HG03066 (cell line): Measurements from ENCODE around the gene BPIFB6.

ENCODE experiments used
- ATAC-seq: cut with Tn5 transposase; IDR thresholded peaks from one replicate; pipeline ENCODE4 v1.9.1; 2021; ENCODE audit warnings: low read depth; ENCODE audit not compliant: unreplicated experiment

Gene BPIFB6

DNA sequence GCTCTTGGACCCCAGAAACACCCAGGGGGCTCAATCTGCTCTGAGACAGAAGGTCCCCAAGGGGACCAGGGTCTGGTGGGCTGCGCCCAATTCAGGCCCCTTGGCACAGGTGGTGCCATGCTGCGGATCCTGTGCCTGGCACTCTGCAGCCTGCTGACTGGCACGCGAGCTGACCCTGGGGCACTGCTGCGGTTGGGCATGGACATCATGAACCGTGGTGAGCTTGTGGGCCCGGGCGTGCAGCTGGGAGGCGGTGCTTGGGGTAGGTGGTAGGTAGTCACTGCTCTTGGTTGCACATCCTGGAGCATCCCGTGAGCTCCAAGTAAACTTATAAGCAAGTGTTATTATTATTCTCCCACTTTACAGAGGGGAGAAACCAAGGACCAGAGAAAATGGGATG is at the start of gene BPIFB6:
TSS of gene BPIFB6 (plus strand) at position 118 of the 400 bp plus-strand sequence. CDS start at position 118, 0 bp downstream.
- no peak for ATAC-seq

DNA sequence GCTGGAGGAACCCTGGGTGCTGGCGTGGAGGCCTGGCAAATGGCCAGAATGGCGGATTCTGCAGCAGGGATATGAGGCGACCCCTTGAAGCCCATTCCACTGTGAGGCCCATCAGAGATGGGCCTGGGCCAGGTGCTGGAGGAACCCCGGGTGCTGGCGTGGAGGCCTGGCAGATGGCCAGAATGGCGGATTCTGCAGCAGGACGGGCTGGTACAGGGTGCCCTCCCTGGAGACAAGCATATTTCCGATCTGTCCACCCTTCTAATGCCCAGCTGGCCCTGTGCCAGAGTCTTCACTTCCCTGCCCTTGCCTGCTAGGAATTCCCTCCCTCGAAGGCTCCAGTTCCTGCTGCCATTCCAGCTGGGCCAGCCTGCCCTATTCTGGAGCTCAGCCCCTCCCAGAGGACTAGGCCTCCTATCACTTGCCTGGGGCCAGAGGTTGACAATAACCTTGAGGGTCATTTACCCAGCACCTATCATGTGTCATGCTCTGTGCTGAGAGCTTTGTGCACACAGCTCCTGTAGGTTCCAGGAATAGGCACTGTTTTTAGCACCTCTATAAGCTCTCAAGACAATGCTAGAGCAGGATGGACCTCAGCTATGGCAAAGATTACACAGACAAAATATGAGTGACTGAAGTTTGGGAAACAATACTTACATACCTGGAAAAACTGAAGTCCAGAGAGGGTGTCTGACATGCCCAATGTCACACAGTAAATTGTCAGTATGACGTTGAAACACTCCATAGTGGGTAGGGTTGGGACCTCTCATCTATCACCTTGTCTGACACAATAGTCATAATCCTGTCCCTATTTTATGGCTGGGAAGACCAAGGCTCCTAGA is 48.6 kb upstream of the BPIFB6 start:
- ATAC-seq: no peak

DNA sequence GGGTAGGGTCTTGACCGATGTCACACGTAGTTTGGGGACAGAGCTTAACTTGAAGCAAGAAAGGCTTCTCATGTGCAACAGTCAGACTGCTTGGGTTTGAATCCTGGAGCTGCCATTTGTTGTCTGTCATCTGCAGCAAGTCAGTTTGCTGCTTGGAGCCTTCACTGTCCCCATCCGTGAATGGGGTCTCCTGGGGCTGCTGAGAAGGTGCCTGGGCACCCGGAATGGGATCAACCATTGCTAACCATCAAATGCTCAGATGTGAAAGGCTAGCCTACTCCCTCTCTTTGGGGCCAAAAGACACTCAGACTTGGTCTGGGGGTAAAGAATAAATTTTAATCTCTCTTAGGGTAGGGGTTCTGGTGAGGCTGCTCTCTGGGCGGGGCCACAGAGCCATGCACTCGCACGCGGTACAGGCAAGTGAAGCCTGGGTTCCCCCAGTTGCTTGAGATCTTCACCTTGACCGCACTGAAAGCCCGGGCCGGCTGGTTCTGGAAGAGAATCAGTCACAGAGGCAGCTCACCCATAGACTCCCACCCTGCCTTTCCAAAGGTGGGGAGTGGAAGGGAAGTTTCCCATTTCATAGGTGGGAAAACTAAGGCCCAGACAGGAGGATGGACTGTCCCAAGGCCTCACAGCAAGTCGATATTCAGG is 47.9 kb upstream of the BPIFB6 start:
- ATAC-seq: no peak

- ATAC-seq: no peak
Measured at GRCh38 chr20:32984196-32984595, 47.3 kb upstream of the BPIFB6 start.

DNA sequence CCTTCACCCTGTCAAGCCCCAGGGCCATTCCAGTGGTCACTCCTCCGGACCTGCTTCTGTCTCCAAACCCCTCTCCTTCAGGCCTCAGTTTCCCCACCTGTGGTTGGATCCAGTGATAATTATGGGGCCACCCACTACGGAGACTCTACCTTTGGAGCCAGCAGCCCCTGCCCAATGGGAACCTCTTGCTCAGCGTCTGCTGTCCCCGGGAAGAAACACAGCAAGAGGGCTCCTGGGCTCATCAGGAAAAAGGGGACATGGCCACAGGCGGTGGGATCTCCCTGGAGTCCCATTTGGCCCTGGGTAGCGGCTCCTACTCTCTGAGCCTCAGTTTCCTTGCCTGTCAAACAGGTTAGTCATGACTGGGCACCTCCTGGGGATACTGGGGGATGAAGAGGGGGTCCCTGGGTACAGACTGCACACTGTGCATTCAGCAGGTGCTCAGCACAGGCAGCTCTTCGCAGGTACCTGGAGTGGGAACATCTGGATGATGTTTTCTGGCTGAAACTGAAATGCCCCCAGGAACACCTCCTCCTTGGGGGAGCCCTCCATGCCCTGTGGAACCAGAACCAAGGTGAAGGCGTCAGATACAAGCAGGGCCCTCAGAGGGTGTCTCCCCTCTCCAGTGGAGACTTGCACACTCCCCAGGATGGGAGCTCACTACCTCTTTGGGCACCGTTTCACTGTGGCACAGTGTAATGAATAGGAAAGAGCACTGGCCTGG is 46.7 kb upstream of the BPIFB6 start:
- no peak for ATAC-seq

- ATAC-seq: no peak
Measured at GRCh38 chr20:32985596-32985995, 45.9 kb upstream of the BPIFB6 start.

GRCh38 chr20:32986331-32986966 is 45.0 kb upstream of the BPIFB6 start:
- no peak for ATAC-seq

GRCh38 chr20:32987044-32987825 is 44.2 kb upstream of the BPIFB6 start:
- no peak for ATAC-seq

DNA sequence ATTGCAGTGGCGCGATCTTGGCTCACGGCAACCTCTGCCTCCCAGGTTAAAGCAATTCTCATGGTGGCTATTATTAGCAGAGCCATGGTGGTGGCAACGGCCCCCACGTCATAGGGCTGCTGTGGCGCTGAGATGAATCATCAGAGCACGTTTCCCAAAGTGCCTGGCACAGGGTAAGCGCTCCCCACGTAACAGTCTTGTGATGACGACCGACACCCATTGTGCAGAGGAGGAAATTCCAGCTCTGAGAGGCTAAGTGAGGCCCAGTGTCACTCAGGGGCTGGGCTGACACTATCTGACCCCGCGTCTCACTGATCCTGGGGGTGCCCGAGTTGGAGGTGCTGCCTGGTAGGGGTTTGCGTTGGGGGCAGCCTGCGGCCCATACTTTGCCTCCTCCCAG is 43.4 kb upstream of the BPIFB6 start:
- no peak for ATAC-seq

DNA sequence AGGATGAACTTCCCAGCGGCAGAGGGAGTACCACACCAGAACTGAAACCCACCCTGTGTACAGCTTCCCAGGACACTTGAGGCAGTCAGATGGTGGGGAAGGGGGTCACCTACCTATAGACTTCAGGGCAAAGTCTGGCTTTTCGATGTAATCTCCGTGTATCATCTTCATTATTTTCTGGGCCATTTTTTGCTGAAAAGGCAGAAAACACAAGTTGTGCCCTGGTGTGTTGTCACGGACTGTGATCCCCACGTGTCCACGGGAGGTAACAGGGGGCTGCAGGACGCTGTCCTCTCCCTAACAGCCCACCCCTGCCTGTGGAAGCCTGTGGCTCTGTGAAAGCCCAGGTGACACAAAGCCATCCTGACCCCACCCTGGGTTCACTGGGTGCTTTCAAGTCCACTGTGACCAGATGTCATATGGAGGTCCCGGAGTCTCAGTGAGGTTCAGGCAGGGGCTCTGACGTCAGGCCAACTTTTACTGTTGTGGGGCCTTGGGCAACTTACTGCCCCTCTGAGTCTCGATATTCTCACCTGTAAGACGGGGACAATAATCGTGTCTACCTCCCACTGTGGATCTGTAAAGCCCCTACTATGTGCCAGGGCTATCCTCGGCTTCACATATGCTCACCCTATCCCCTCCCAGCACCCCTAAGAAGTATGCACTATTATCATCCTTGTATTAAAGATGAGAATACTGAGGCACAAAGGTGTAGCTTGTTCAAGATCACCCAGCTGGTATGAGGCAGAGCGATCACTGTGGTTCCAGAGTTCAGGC is 41.8 kb upstream of the BPIFB6 start:
- ATAC-seq: no peak

DNA sequence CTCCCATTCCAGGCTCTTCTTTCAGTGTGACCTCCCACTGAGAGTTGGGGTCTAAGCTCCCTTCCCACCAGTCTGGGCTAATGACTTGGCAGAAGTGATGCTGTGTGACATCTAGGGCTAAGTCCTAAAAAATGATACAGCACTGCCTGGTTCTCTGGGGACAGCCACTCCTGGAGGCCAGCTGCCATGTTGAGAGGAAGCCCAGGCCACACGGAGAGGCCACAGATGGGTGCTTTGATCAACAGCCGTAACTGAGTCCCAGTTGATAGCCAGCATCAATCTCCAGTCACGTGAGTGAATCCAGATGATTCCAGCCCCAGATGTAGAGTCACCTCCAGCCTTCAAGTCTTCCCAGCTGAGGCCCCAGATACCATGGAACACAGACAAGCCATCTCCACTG is 41.0 kb upstream of the BPIFB6 start:
- no peak for ATAC-seq

- ATAC-seq: no peak
Measured at GRCh38 chr20:32991383-32991782, 40.1 kb upstream of the BPIFB6 start.

DNA sequence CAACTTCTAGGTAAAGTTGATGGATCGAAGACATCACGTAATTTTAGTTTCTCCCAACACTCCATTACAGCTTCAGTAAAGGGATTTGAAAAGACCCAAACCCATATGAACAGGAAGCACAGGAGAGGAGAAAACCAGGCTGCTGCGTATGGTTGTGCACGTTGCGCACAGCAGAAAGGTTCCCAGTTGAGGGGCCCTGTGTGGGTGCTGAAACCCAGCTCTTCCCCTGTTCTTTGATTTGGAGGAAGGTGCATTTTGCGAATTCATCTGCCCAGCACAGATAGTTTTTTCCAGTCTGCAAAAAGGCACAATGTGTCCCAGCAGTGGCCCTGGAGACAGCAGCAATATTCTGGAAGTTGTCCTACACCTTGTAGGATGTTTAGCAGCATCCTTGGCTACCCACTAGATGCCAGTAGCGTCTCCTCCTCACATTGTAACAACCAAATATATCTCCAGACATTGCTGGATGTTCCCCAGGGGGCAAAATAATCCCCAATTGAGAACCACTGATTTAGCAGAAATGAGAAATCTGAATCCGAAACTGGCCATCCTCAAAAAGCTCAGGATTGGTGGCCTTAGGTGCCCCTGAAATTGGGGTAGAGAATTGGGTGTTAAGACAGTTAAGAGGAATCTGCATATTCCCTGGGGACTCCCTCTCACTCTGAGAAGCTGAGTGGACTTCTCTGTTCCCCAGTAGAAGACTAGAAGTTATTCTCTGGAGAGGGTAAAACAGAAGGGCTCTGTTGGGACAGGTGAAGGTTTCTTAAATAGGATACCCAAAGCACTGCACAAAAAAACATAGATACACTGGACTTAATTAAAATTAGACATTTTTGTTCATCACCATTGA is 39.4 kb upstream of the BPIFB6 start:
- no peak for ATAC-seq

DNA sequence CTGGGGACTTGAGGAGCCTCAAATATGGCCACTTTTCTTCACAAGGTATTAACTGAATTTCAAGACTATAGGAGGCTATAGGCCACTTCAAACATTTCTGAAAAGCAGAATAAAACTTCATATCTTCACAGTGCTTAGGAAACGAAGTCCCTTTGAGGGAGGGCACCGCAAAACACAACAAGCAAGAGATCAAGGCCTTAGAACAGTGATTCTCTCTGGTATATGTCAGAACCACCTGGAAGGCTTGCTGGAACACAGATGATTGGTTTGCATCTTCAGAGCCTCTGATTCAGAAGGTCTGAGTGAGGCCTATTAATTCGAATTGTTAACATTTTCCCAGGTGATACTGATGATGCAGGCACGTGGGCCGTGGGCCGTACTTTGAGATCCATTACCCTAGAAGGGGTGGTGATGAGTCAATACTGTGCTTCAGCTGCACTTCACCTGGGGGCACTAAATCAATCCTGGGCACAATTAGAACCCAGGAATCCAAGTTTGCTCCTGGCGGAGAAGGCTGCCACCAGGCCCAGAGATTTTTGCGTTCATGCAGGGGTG is 37.9 kb upstream of the BPIFB6 start:
- ATAC-seq: no peak

DNA sequence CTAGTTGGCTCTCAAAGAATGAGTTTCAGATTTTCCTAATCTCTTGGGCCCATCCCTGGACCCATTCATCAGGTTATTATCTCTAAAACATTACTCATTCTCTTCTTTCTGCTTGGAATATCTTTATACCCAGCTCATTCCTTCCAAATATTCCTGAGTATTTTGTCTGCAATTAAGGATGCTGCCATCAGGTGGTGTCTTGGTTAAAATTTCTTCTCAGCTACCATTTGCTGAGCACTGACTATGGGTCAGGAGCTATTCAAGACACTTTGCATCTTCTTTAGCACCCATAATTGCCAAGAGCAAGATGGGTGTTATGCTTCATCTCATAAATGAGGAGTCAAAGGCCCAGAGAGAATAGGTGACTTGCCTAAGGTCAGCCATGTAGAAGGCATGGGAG is 35.6 kb upstream of the BPIFB6 start:
- ATAC-seq: no peak

DNA sequence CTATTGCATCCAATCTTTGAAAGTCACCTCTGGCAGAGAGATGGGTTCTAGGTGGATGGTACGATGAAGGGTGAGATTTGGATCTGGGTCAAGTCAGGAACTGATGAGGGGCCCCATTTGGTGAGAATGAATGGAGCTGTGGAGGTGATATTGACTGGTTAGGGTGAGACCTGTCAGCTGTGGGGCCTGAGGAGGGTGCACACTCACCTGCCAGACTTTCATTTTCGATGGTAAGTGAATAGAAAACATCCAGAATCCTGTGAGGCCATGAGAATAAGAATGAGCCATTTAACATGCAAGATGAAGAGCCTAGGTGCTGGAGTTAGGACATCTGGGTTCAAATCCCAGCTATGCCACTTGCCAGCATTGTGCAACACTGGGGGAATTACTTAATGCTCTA is 34.0 kb upstream of the BPIFB6 start:
- no peak for ATAC-seq

GRCh38 chr20:32999603-33000250 is 31.7 kb upstream of the BPIFB6 start:
- no peak for ATAC-seq
